ENCODE measurements around the gene PEX11G.
A peak's percentile ranks its signal among the peaks of the same experiment; 100 is the strongest.
"Not testable (repeated sequence)": the region's sequence is repeated elsewhere in the genome, so short reads cannot be mapped to it uniquely, and the experiment has no call there.

Gene PEX11G

GRCh38 chr19:7441468-7442146, 47.2 kb downstream of the PEX11G start:
- DNase-seq (ENCODE audit: extremely low read depth in 1 of 2, low read depth in 1 of 2) = no peak

- DNase-seq (ENCODE audit: extremely low read depth in 1 of 2, low read depth in 1 of 2) = no peak
These were observed 48.5 kb downstream of the PEX11G start for GRCh38 chr19:7440188-7440975.

GRCh38 chr19:7435586-7435985, 53.2 kb downstream of the PEX11G start:
- DNase-seq (ENCODE audit: extremely low read depth in 1 of 2, low read depth in 1 of 2) = no peak

GRCh38 chr19:7434391-7434790, 54.4 kb downstream of the PEX11G start:
- no peak for DNase-seq (ENCODE audit: extremely low read depth in 1 of 2, low read depth in 1 of 2)

GRCh38 chr19:7433456-7433855, 55.4 kb downstream of the PEX11G start:
- DNase-seq (ENCODE audit: extremely low read depth in 1 of 2, low read depth in 1 of 2) = not testable (repeated sequence)

- no peak for DNase-seq (ENCODE audit: extremely low read depth in 1 of 2, low read depth in 1 of 2)
These were observed 59.1 kb downstream of the PEX11G start for GRCh38 chr19:7429638-7430282.

GRCh38 chr19:7428651-7429113, 60.2 kb downstream of the PEX11G start:
- DNase-seq (ENCODE audit: extremely low read depth in 1 of 2, low read depth in 1 of 2) = no peak

- DNase-seq (ENCODE audit: extremely low read depth in 1 of 2, low read depth in 1 of 2) = no peak
These were observed 60.9 kb downstream of the PEX11G start for GRCh38 chr19:7427944-7428343.

GRCh38 chr19:7426986-7427385, 61.8 kb downstream of the PEX11G start:
- DNase-seq (ENCODE audit: extremely low read depth in 1 of 2, low read depth in 1 of 2) = peak; percentile 20 to 59
